Peyer's patch (tissue), 4 donors: Measurements from ENCODE around the gene NKAIN2.

Source experiments
- POLR2A ChIP-seq, 2 donors: fragments of 450-650 bp; IDR thresholded peaks; one replicate each; pipeline ENCODE4 v1.5.1; 2017; ENCODE audit warnings: antibody characterized with exemption in 2 of 2, mild to moderate bottlenecking in 2 of 2, moderate library complexity in 2 of 2
- TF ChIP-seq, protein P1 (sequence below), 6 experiments: fragments of 450-650 bp in 4 of 6; fragments of 200-600 bp in 2 of 6; sonication (generic) in 1 of 6; IDR thresholded peaks; one replicate each; pipeline ENCODE4 v1.5.1; 2017 to 2019; ENCODE audit warnings: antibody characterized with exemption in 6 of 6, mild to moderate bottlenecking in 3 of 6, moderate library complexity in 1 of 6

DNA sequence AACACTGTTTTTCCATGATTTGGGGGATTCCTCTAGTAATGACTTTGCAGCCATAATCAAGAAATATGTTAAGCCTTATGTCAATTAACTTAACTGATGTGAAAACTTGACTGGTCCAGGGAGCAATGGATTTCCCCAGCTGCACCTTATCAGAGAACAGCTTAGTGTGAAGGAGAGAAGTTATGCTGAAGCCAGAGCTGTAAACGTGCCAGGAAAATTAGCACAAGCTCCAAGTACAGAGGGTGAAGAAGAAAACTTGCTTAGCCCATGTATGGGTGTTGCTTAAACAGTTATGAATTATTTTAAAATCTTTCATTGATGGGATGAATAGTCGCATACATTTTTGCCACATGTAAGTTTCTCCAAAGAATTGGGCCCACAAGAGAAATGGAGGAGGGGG is 943.7 kb downstream of the NKAIN2 start:
- TF ChIP-seq, protein P1, sequence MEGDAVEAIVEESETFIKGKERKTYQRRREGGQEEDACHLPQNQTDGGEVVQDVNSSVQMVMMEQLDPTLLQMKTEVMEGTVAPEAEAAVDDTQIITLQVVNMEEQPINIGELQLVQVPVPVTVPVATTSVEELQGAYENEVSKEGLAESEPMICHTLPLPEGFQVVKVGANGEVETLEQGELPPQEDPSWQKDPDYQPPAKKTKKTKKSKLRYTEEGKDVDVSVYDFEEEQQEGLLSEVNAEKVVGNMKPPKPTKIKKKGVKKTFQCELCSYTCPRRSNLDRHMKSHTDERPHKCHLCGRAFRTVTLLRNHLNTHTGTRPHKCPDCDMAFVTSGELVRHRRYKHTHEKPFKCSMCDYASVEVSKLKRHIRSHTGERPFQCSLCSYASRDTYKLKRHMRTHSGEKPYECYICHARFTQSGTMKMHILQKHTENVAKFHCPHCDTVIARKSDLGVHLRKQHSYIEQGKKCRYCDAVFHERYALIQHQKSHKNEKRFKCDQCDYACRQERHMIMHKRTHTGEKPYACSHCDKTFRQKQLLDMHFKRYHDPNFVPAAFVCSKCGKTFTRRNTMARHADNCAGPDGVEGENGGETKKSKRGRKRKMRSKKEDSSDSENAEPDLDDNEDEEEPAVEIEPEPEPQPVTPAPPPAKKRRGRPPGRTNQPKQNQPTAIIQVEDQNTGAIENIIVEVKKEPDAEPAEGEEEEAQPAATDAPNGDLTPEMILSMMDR (IDR thresholded peaks at IDR 0.05): no peak
- no peak for TF ChIP-seq POLR2A (IDR thresholded peaks at IDR 0.05)
